Nephron (organoid): Measurements from ENCODE around the gene SMAD3.
A peak's percentile ranks its signal among the peaks of the same experiment; 100 is the strongest.

Experiments
- H3K27ac Mint-ChIP-seq, 3 experiments: 2 replicates each; pipeline ENCODE4 v1.8.0; 2020; ENCODE audit warnings: mixed read lengths in 3 of 3, mild to moderate bottlenecking in 2 of 3, moderate library complexity in 1 of 3
- H3K27me3 Mint-ChIP-seq: 2 replicates; pipeline ENCODE4 v1.8.0; 2021; ENCODE audit warnings: low read depth, mild to moderate bottlenecking, moderate library complexity, mixed read lengths
- H3K36me3 Mint-ChIP-seq: 2 replicates; pipeline ENCODE4 v1.8.0; 2020; ENCODE audit warnings: low read depth, mixed read lengths
- H3K4me1 Mint-ChIP-seq: 2 replicates; pipeline ENCODE4 v1.8.0; 2020; ENCODE audit warnings: mixed read lengths
- H3K4me3 Mint-ChIP-seq, 3 experiments: 2 replicates each; pipeline ENCODE4 v1.8.0; 2020; ENCODE audit warnings: mild to moderate bottlenecking in 3 of 3, mixed read lengths in 3 of 3, moderate library complexity in 2 of 3
- H3K9me3 Mint-ChIP-seq: 2 replicates; pipeline ENCODE4 v1.8.0; 2020; ENCODE audit warnings: mixed read lengths
- CTCF ChIP-seq, 3 experiments: fragments of 200-600 bp; sonication (generic); IDR thresholded peaks; one replicate each; pipeline ENCODE4 v1.5.0; 2021; ENCODE audit warnings: antibody characterized with exemption in 3 of 3; ENCODE audit not compliant: unreplicated experiment in 3 of 3

SMAD3 gene

GRCh38 chr15:67098768-67099282, 33.4 kb downstream of the SMAD3 start:
- Mint-ChIP-seq H3K27me3 (no peaks in the 10 kb centered on the region), H3K4me3 (peak overlapping the region in 1 of 3 experiments; percentile 29), H3K27ac (peak overlapping the region; percentile 76 to 90 (median 78)), H3K9me3 (no peaks in the 10 kb centered on the region), H3K4me1 (peaks cover 35% of the 10 kb centered on the region), H3K36me3 (peaks cover 14% of the 10 kb centered on the region)
- no peak for TF ChIP-seq CTCF (IDR thresholded peaks at IDR 0.05; ENCODE audit: unreplicated experiment in 3 of 3)

- TF ChIP-seq CTCF (IDR thresholded peaks at IDR 0.05; ENCODE audit: unreplicated experiment in 3 of 3), result no peak
- Mint-ChIP-seq H3K4me1 (peaks cover 49% of the 10 kb centered on the region), H3K4me3 (no peak overlapping the region), H3K27me3 (no peaks in the 10 kb centered on the region), H3K9me3 (no peaks in the 10 kb centered on the region), H3K27ac (no peak overlapping the region), H3K36me3 (peaks cover 14% of the 10 kb centered on the region)
Observed at GRCh38 chr15:67100124-67100791, 34.9 kb downstream of the SMAD3 start.

DNA sequence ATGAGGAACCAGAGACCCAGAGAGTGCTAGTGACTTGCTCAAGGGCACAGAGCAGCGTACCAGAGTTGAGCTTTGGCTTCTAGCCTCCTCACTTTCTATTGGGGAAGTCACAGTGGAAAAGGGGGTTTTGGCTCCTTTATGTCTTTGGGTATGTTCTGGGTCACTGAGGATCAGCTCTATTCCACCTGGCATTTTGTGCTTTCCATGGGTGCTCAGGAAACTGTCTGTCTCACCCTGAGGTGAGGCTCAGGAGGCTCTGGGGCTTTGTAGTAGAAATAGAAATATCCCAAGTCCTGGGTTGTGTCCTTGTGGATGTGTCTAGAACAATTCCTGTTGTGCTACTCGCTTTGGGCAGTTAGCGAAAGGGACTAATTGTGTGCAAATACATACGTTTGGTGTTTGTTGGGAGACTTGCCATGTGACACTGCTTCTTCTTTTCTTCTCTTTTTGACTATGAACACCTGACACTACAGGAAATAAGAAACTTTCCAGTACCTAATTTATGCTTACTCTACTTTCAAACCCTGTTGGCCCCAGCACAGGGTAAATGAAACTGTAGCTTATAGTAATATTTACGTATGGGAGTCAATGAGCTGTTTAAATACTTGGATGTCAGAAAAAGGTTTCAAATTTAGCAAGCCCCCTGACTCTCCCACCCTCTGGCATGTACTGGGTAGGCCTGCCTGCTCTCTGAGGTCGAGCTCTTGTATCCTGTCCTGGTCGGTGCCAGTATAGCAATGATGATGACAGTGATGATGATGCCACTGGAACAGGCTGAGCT, 35.6 kb downstream of the SMAD3 start:
- Mint-ChIP-seq H3K36me3 (peaks cover 10% of the 10 kb centered on the region), H3K4me3 (no peak overlapping the region), H3K27me3 (no peaks in the 10 kb centered on the region), H3K9me3 (no peaks in the 10 kb centered on the region), H3K4me1 (peaks cover 52% of the 10 kb centered on the region), H3K27ac (no peak overlapping the region)
- no peak for TF ChIP-seq CTCF (IDR thresholded peaks at IDR 0.05; ENCODE audit: unreplicated experiment in 3 of 3)

DNA sequence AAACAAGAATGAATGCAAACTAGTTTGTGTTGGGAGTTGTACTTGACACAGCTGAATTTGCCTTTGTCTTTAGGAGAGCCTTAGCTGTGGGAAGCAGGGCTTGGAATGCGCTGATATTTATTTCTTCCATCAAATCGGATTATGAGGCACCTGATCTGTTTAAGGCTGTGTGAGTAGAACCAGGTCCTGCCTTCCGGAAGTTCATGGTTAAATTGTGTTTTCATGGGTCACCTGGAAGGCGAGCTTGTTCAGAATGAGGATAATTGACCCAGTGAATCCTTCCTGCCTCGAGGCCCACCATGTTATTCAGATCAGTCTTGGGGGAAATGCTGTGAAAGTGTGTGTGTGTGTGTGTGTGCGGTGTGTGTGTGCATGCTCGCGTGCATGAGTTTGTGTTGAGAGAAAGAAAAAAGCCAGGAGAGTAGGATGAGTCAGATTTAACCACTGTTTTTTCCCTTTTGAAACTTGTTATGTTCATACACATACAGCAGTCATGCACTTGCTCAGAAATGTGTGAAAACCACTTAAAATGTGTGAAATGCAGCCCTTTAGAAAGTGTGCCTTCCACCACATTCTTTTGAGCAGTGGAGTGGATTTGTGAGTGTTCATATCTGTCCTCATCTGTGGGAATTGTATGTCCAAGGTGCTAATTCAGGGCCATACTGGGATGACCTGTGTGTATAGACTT, 36.7 kb downstream of the SMAD3 start:
- H3K4me3 Mint-ChIP-seq, result no peak overlapping the region
- peaks cover 8% of the 10 kb centered on the region for H3K36me3 Mint-ChIP-seq
- H3K27me3 Mint-ChIP-seq, result no peaks in the 10 kb centered on the region
- peaks cover 61% of the 10 kb centered on the region for H3K4me1 Mint-ChIP-seq
- H3K9me3 Mint-ChIP-seq, result no peaks in the 10 kb centered on the region
- H3K27ac Mint-ChIP-seq, result no peak overlapping the region
- no peak for TF ChIP-seq CTCF (IDR thresholded peaks at IDR 0.05; ENCODE audit: unreplicated experiment in 3 of 3)

DNA sequence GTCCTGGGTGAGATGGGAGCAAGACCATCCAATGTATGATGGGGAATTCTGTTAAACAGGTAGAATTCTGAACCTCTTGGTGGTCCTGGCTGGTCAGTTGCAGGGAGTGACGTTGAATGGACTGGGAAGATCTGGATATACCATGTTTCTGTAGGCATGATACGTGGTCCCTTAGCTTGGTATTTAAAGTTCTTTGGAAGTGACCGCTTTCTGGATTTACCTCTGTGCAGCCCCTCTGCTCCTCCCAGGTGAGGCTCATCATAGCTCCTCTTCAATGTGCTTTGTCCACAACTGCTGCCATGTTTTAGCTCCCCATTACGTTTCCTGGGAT, 37.2 kb downstream of the SMAD3 start:
- H3K4me1 Mint-ChIP-seq, result peaks cover 61% of the 10 kb centered on the region
- TF ChIP-seq CTCF (IDR thresholded peaks at IDR 0.05; ENCODE audit: unreplicated experiment in 3 of 3), result no peak
- peaks cover 5% of the 10 kb centered on the region for H3K36me3 Mint-ChIP-seq
- H3K27me3 Mint-ChIP-seq, result no peaks in the 10 kb centered on the region
- no peak overlapping the region for H3K27ac Mint-ChIP-seq
- H3K9me3 Mint-ChIP-seq, result no peaks in the 10 kb centered on the region
- H3K4me3 Mint-ChIP-seq, result no peak overlapping the region
